Endothelial cell of umbilical vein (primary cell): ENCODE results near the gene TMEM254. TPM values are rescaled to one million over a fixed set of nuclear protein-coding genes. Genes with fewer than 3 reads are reported as not detected.

Experiments used
- BruUV-seq: library from RNA; stranded (reverse); fragments of 400-500 nt; replicated peaks from 2 replicates; lab custom pipeline; 2021; lab: Mats Ljungman, UMichigan
- CTCF ChIA-PET: fragments of 300-600, 350-600 bp; sonication (Branson Sonifier 250); formaldehyde crosslinking; loops from one replicate; lab custom pipeline; 2021; ENCODE audit warnings: antibody characterized with exemption, inconsistent platforms; lab: Charles Lee
- POLR2A ChIA-PET: fragments of 300-600, 350-600 bp; sonication (Branson Sonifier 250); formaldehyde crosslinking; loops from one replicate; lab custom pipeline; 2021; ENCODE audit warnings: antibody characterized with exemption, inconsistent platforms; lab: Charles Lee
- DNase-seq: peaks from one replicate; pipeline ENCODE4 v3.0.0-alpha.2; 2011; ENCODE audit warnings: low read depth, low spot score
- FAIRE-seq: peaks from 2 replicates; lab custom pipeline; 2011; peaks lifted over from hg19 to GRCh38; lab: Jason Lieb, UNC
- H2AFZ ChIP-seq: 2 replicates; pipeline ENCODE4 v1.6.0; 2012; ENCODE audit warnings: low read depth, low read length, control low read depth, inconsistent platforms
- H3K27ac ChIP-seq: 2 replicates; pipeline ENCODE4 v1.5.1; 2011; ENCODE audit warnings: low read depth, mild to moderate bottlenecking, control low read depth, low read length, moderate library complexity; ENCODE audit not compliant: insufficient read depth
- H3K27me3 ChIP-seq, 2 experiments: 2 replicates each; pipeline versions ENCODE4 v1.6.0 to v1.6.1; 2011; ENCODE audit warnings: low read length in 2 of 2, mixed read lengths in 1 of 2; ENCODE audit not compliant: control insufficient read depth in 2 of 2, insufficient read depth in 2 of 2
- H3K36me3 ChIP-seq, 2 experiments: 2 replicates in 1 of 2; 3 replicates in 1 of 2; pipeline ENCODE4 v1.5.1; 2011; ENCODE audit warnings: low read length in 2 of 2, mild to moderate bottlenecking in 1 of 2, moderate library complexity in 1 of 2; ENCODE audit not compliant: control insufficient read depth in 2 of 2, insufficient read depth in 2 of 2; ENCODE audit errors: extremely low read depth in 1 of 2
- H3K4me1 ChIP-seq: 3 replicates; pipeline ENCODE4 v1.5.1; 2011; ENCODE audit warnings: mild to moderate bottlenecking, low read length; ENCODE audit not compliant: control insufficient read depth, insufficient read depth; ENCODE audit errors: extremely low read depth
- H3K4me2 ChIP-seq: 2 replicates; pipeline ENCODE4 v1.6.1; 2011; ENCODE audit warnings: low read length, control low read depth, mixed read lengths; ENCODE audit not compliant: insufficient read depth
- H3K4me3 ChIP-seq, 3 experiments: fragments of 200-600 bp in 1 of 3; sonication (generic), shearing (Covaris generic) in 1 of 3; replicated peaks in 1 of 3; 2 replicates each; pipeline ENCODE4 v1.5.1; 2011 to 2016; ENCODE audit warnings: control low read depth in 3 of 3, low read length in 3 of 3, mild to moderate bottlenecking in 2 of 3, inconsistent platforms in 1 of 3, low read depth in 1 of 3, moderate library complexity in 1 of 3; ENCODE audit not compliant: insufficient read depth in 1 of 3
- H3K79me2 ChIP-seq: 2 replicates; pipeline ENCODE4 v1.6.0; 2012; ENCODE audit warnings: low read length, inconsistent platforms; ENCODE audit not compliant: control insufficient read depth, insufficient read depth
- H3K9ac ChIP-seq: replicated peaks from 2 replicates; pipeline ENCODE3; 2011; ENCODE audit warnings: low read length, control low read depth; ENCODE audit not compliant: insufficient read depth; ENCODE audit errors: extremely low read depth
- H3K9me1 ChIP-seq: replicated peaks from 3 replicates; pipeline ENCODE4 v1.6.0; 2011; ENCODE audit warnings: mild to moderate bottlenecking, low read length; ENCODE audit not compliant: control insufficient read depth, insufficient read depth; ENCODE audit errors: extremely low read depth
- H3K9me3 ChIP-seq: replicated peaks from 2 replicates; pipeline ENCODE4 v1.5.1; 2012; ENCODE audit warnings: low read length, inconsistent platforms; ENCODE audit not compliant: control insufficient read depth, insufficient read depth
- H4K20me1 ChIP-seq: replicated peaks from 2 replicates; pipeline ENCODE3; 2011; ENCODE audit warnings: mild to moderate bottlenecking, low read length; ENCODE audit not compliant: control insufficient read depth, insufficient read depth; ENCODE audit errors: extremely low read depth
- EZH2 ChIP-seq: IDR thresholded peaks from 2 replicates; pipeline ENCODE4 v1.6.1; 2012; ENCODE audit warnings: borderline replicate concordance, low read depth, mild to moderate bottlenecking, moderate library complexity, low read length, inconsistent platforms; ENCODE audit not compliant: severe bottlenecking
- MAX ChIP-seq: IDR thresholded peaks from 2 replicates; pipeline ENCODE4 v1.6.1; 2011; ENCODE audit not compliant: insufficient read depth, insufficient read length
- MYC ChIP-seq: IDR thresholded peaks from one replicate; pipeline ENCODE4 v1.6.1; 2011; ENCODE audit warnings: mild to moderate bottlenecking, low read depth, low read length
- POLR2AphosphoS5 ChIP-seq: IDR thresholded peaks from 2 replicates; pipeline ENCODE4 v1.6.1; 2012; ENCODE audit warnings: low read depth, mild to moderate bottlenecking, control low read depth, low read length, moderate library complexity; ENCODE audit not compliant: insufficient read depth
- dilution Hi-C: fragments of 300-500 bp; cut with MboI; formaldehyde crosslinking; loops from one replicate; pipeline ENCODE4 v1.15.0; 2019; ENCODE audit warnings: low sequenced_read_pairs; ENCODE audit not compliant: extremely low pct_ligation_motif_present
- intact Hi-C: fragments of 100-400 bp; cut with micrococcal nuclease; formaldehyde crosslinking; loops from one replicate; pipeline ENCODE4 v1.10.0; 2022
- polyA plus RNA-seq, 4 experiments: library from polyadenylated mRNA; depleted of rRNA in 3 of 4; stranded (reverse) in 3 of 4; unstranded in 1 of 4; fragments of >200 nt; gene quantifications; 2 replicates each; pipeline versions ENCODE4 v1.2.1 to v1.2.3, GENCODE V29; 2011 to 2012; ENCODE audit warnings: missing spikeins in 1 of 4
- total RNA-seq: library from RNA; stranded (reverse); gene quantifications from 2 replicates; pipeline ENCODE4 v1.2.3, GENCODE V29; 2021

Gene TMEM254
- total and polyA plus RNA-seq, 2 donors (not counting 3 experiments of a cell fraction or from before 2014, with no cell fraction given), result 10.1 to 13.4 TPM

- Histone ChIP-seq H3K79me2 (no peaks in the 10 kb centered on the region), H3K9ac (peak overlapping the region; percentile 3), H3K4me1 (peaks cover 10% of the 10 kb centered on the region), H3K9me1 (no peaks in the 10 kb centered on the region), H3K4me2 (no peak overlapping the region), H3K9me3 (no peaks in the 10 kb centered on the region), H3K36me3 (no peaks in the 10 kb centered on the region), H3K27me3 (peaks cover 0 to 2% of the 10 kb centered on the region in 2 experiments), H4K20me1 (no peaks in the 10 kb centered on the region), H3K4me3 (no peak overlapping the region), H3K27ac (no peak overlapping the region), H2AFZ (peak overlapping the region; percentile 61)
- DNase-seq (peak; percentile 83), FAIRE-seq (peak; percentile 90)
- TF ChIP-seq MYC (no peak), POLR2AphosphoS5 (peak; percentile 46), EZH2 (no peak)
- CTCF ChIA-PET, result no interaction called here
- BruUV-seq, result no TSS peak
- intact Hi-C loops, result loop anchor here (2.0 kb wide), 1 partner anchor 57 kb away; the partner anchor contains the start of gene TMEM254
- POLR2A ChIA-PET, result no interaction called here
- dilution Hi-C loops, result no loop called here
These were observed 57.7 kb downstream of the TMEM254 start for GRCh38 chr10:80136134-80136571.

DNA sequence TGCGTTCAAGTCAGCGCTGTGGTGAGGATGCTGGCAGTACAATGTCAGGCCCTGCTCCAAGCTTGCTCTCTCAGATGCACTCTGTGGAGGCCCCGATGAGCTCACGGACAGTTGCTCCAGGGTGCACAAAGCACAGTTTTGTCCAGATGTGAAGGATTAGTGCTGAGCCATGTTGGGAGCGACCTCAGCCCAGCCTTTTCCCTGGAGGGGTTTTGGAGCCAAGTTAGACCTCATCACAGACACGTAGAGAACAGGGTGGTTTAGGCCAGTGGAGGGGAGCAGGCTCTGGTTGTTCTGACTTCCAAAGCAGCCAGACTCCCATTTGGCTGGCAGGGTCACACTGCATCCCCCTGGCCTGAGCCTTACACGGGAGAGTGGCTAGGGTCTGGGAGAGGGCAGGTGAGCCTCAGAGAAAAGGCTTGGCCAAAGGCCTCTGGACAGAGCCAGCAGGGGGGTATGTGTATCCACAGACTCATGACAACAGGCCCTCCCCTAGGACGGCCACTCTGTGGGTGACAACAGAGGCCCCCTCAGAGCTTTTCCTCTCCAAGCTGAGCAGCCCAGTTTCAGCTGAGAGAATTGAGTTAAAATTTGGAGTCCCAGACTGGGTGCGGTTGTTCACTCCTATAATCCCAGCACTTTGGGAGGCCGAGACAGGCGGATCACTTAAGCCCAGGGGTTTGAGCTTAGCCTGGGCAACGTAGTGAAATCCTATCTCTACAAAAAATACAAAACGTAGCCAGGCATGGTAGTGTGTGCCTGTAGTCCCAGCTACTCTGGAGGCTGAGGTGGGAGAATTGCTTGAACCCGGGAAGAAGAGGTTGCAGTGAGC, 58.8 kb downstream of the TMEM254 start:
- no peak for TF ChIP-seq MAX
- FAIRE-seq (no peak), DNase-seq (no peak)
- no peak overlapping the region for H3K9ac ChIP-seq
- ChIA-PET POLR2A (no interaction called here), CTCF (no interaction called here)
- H3K36me3 ChIP-seq, result no peaks in the 10 kb centered on the region
- dilution Hi-C loops, result no loop called here
- no peaks in the 10 kb centered on the region for H4K20me1 ChIP-seq
- no peak overlapping the region for H3K4me3 ChIP-seq
- H3K27me3 ChIP-seq, result no peaks in the 10 kb centered on the region
- no TSS peak for BruUV-seq
- intact Hi-C loops, result loop anchor here (2.0 kb wide), 1 partner anchor 58 kb away; the partner anchor contains the start of gene TMEM254
- H3K9me1 ChIP-seq, result no peaks in the 10 kb centered on the region
- H3K9me3 ChIP-seq, result no peaks in the 10 kb centered on the region
- no peak overlapping the region for H3K27ac ChIP-seq
- H3K4me2 ChIP-seq, result no peak overlapping the region
- H3K4me1 ChIP-seq, result peaks cover 10% of the 10 kb centered on the region
- no peak overlapping the region for H2AFZ ChIP-seq
- no peaks in the 10 kb centered on the region for H3K79me2 ChIP-seq
